Measurements from ENCODE around the gene DEPDC1B. TPM values are rescaled to one million over a fixed set of nuclear protein-coding genes. Genes with fewer than 3 reads are reported as not detected.
"Not testable (repeated sequence)": the region's sequence is repeated elsewhere in the genome, so short reads cannot be mapped to it uniquely, and the experiment has no call there.

The DEPDC1B gene, protein sequence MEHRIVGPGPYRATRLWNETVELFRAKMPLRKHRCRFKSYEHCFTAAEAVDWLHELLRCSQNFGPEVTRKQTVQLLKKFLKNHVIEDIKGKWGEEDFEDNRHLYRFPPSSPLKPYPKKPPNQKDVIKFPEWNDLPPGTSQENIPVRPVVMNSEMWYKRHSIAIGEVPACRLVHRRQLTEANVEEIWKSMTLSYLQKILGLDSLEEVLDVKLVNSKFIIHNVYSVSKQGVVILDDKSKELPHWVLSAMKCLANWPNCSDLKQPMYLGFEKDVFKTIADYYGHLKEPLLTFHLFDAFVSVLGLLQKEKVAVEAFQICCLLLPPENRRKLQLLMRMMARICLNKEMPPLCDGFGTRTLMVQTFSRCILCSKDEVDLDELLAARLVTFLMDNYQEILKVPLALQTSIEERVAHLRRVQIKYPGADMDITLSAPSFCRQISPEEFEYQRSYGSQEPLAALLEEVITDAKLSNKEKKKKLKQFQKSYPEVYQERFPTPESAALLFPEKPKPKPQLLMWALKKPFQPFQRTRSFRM
- 38.3 and 65.3 TPM in 2 replicates for total RNA-seq (2014; rRNA removed; shearing (Covaris generic); ENCODE audit: low replicate concordance)

DNA sequence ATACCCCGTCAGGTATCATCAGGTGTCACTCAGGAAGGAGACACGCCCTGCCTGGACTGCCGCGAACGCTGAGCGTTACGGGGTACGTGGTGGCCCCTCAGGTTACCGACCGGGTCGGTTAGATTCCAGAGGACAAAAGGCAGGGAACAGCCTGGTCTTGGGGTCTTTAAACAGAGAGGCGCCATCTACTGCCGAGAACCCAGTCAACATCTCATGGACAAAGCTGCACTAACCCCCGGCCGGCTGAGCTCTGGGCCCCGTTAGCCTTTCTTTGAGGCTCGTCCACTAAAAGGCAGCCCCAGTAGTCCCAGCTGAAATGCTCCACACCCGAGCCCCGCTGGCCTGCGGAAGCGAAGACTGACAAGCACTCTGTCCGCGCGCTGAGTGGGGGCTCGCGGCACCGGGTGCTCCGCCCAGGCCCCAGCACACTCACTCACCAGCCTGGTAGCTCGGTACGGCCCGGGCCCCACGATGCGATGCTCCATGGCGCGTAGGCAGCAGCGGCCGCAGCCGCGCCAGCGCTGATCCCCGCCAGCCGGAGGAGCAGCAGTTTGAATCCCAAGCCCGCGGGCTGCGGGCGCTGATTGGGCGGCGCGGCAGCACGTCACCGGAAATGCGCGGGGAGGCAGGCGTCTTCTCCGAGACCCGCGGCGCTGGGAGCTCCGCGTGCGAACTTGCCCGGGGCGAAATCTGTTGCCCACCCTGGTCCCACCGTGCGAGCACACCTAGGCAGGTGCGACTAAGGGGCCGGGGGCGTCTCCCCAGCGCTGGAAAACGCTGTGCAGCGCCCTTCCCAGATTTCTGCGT is at the start of gene DEPDC1B:
Gene DEPDC1B (minus strand): TSS at position 558 of the 807 bp plus-strand sequence. CDS start 73 bp downstream, at position 485.
- peak; percentile 90 for DNase-seq (ENCODE audit: low read depth)
- in situ Hi-C loops (cut with HindIII; ENCODE audit: low pct_unique_long_range_greater_than_20kb, low sequenced_read_pairs) = no loop called here

- no peak for DNase-seq (ENCODE audit: low read depth)
- in situ Hi-C loops (cut with HindIII; ENCODE audit: low pct_unique_long_range_greater_than_20kb, low sequenced_read_pairs) = no loop called here
Observed at GRCh38 chr5:60744682-60745081, 44.7 kb upstream of the DEPDC1B start.

- in situ Hi-C loops (cut with HindIII; ENCODE audit: low pct_unique_long_range_greater_than_20kb, low sequenced_read_pairs) = no loop called here
- no peak for DNase-seq (ENCODE audit: low read depth)
Observed at GRCh38 chr5:60743511-60744314, 43.7 kb upstream of the DEPDC1B start.

GRCh38 chr5:60740322-60740721 is 40.4 kb upstream of the DEPDC1B start:
- in situ Hi-C loops (cut with HindIII; ENCODE audit: low pct_unique_long_range_greater_than_20kb, low sequenced_read_pairs) = no loop called here
- no peak for DNase-seq (ENCODE audit: low read depth)

GRCh38 chr5:60738933-60739332 is 39.0 kb upstream of the DEPDC1B start:
- in situ Hi-C loops (cut with HindIII; ENCODE audit: low pct_unique_long_range_greater_than_20kb, low sequenced_read_pairs) = no loop called here
- no peak for DNase-seq (ENCODE audit: low read depth)

GRCh38 chr5:60738461-60738860 is 38.5 kb upstream of the DEPDC1B start:
- no peak for DNase-seq (ENCODE audit: low read depth)
- in situ Hi-C loops (cut with HindIII; ENCODE audit: low pct_unique_long_range_greater_than_20kb, low sequenced_read_pairs) = no loop called here

DNA sequence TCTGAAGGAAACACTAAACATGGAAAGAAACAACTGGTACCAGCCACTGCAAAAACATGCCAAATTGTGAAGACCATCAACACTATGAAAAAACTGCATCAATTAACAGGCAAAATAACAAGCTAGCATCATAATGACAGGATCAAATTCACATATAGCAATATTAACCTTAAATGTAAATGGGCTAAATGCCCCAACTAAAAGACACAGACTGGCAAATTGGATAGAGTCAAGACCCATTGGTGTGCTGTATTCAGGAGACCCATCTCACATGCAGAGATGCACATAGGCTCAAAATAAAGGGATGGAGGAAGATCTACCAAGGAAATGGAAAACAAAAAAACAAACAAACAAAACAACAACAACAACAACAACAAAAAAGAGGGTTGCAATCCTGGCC is 30.9 kb upstream of the DEPDC1B start:
- DNase-seq (ENCODE audit: low read depth); in situ Hi-C loops (cut with HindIII; ENCODE audit: low pct_unique_long_range_greater_than_20kb, low sequenced_read_pairs): not testable (repeated sequence)

DNA sequence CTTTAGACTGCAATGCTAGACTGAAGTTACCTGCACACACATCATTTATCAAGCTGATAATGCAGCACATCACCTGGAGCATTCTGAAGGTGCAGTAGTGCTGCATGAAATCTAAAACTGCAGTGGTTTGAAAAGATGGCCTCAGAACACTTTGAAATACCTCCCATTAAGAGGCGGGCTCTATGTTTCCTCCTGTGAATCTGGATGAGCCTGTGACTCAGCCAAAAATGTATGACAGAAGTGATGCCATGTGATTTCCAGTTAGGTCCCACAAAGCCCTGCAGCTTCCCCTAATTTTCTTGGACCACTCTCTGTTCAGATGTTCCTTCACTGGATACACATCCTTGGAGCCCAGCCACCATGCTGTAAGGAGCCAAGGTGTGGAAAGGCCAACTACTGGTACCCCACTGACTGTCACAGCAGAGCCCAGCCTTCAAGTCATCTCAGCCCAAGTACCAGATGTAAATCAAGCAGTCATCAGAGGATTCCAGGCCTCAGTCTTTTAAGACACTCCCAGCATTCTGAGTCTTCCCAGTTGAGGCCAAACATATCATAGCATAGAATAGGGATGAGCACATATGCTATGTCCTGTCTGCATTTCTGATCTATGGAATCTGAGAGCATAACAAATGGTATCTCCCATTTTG is 27.2 kb upstream of the DEPDC1B start:
- in situ Hi-C loops (cut with HindIII; ENCODE audit: low pct_unique_long_range_greater_than_20kb, low sequenced_read_pairs) = no loop called here
- no peak for DNase-seq (ENCODE audit: low read depth)

DNA sequence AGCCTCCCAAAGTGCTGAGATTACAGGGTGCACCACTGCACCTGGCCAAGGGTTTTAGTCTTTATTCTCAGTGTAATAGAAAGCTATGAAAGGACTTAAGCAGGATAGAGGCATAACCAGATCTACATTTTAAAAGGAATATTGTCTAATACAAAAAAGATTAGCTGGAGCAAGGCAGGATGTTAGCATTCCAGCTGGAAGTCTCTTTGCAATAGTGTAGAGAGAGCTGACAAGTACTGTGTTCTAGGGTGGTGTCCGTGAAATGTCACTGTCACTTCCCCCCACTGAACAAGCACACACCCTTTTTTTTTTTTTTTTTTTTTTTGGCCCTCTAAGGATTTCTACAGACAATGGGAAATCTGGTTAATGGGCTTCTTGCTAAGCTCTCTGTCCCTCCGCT is 24.2 kb upstream of the DEPDC1B start:
- no peak for DNase-seq (ENCODE audit: low read depth)
- in situ Hi-C loops (cut with HindIII; ENCODE audit: low pct_unique_long_range_greater_than_20kb, low sequenced_read_pairs) = no loop called here

GRCh38 chr5:60722416-60722815 is 22.4 kb upstream of the DEPDC1B start:
- in situ Hi-C loops (cut with HindIII; ENCODE audit: low pct_unique_long_range_greater_than_20kb, low sequenced_read_pairs) = no loop called here
- DNase-seq (ENCODE audit: low read depth) = no peak

DNA sequence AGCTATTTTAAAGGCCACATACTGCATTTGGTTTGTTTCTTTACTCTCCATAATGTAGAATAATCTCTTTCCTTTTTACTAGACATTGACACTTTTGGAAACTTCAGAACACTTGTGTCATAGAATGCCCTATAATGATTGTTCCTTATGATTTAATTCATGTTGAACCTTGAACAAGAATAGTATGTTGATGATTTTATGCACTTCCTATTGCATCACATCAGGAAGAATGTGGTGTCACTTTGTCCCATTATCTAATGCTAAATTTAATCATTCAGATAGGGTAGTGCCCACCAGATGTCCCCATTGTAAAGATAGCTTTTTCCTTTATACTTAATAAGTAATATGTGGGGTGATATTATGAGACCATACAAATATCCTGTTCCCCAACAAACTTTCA is 19.4 kb upstream of the DEPDC1B start:
- in situ Hi-C loops (cut with HindIII; ENCODE audit: low pct_unique_long_range_greater_than_20kb, low sequenced_read_pairs) = no loop called here
- no peak for DNase-seq (ENCODE audit: low read depth)

GRCh38 chr5:60718166-60718892 is 18.4 kb upstream of the DEPDC1B start:
- DNase-seq (ENCODE audit: low read depth) = no peak
- in situ Hi-C loops (cut with HindIII; ENCODE audit: low pct_unique_long_range_greater_than_20kb, low sequenced_read_pairs) = no loop called here

- DNase-seq (ENCODE audit: low read depth); in situ Hi-C loops (cut with HindIII; ENCODE audit: low pct_unique_long_range_greater_than_20kb, low sequenced_read_pairs): not testable (repeated sequence)
Observed at GRCh38 chr5:60715201-60715928, 15.4 kb upstream of the DEPDC1B start.

DNA sequence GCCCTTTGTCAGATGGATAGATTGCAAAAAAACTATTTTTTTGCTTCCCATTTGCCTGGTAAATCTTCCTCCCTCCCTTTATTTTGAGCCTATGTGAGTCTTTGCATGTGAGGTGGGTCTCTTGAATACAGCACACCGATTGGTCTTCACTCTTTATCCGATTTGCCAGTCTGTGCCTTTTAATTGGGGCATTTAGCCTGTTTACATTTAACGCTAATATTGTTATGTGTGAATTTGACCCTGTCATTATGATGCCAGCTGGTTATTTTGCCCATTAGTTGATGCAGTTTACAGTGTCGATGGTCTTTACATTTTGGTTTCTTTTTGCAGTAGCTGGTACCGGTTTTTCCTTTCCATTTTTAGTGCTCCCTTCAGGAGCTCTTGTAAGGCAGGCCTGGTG is 13.0 kb upstream of the DEPDC1B start:
- in situ Hi-C loops (cut with HindIII; ENCODE audit: low pct_unique_long_range_greater_than_20kb, low sequenced_read_pairs) = no loop called here
- DNase-seq (ENCODE audit: low read depth) = no peak

DNA sequence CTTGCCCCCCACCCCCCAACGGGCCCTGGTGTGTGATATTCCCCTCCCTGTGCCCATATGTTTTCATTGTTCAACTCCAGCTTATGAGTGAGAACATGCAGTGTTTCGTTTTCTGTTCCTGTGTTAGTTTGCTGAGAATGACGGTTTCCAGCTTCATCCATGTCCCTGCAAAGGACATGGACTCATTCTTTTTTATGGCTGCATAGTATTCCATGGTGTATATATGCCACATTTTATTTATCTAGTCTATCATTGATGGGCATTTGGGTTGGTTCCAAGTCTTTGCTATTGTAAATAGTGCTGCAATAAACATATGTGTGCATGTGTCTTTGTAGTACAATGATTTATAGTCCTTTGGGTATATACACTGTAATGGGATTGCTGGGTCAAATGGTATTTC is 11.9 kb upstream of the DEPDC1B start:
- not testable (repeated sequence) for DNase-seq (ENCODE audit: low read depth)

GRCh38 chr5:60710362-60710761 is 10.4 kb upstream of the DEPDC1B start:
- no peak for DNase-seq (ENCODE audit: low read depth)
- in situ Hi-C loops (cut with HindIII; ENCODE audit: low pct_unique_long_range_greater_than_20kb, low sequenced_read_pairs) = no loop called here

More for the DNA sequence above, 11.9 kb upstream of the DEPDC1B start:
- in situ Hi-C loops (cut with HindIII; ENCODE audit: low pct_unique_long_range_greater_than_20kb, low sequenced_read_pairs) = not testable (repeated sequence)

- no peak for DNase-seq (ENCODE audit: low read depth)
- in situ Hi-C loops (cut with HindIII; ENCODE audit: low pct_unique_long_range_greater_than_20kb, low sequenced_read_pairs) = no loop called here
Observed at GRCh38 chr5:60705144-60705543, 5.2 kb upstream of the DEPDC1B start.
